Glutamatergic neuron (in vitro differentiated cells): Measurements from ENCODE around the gene HNRNPCL1. TPM values are rescaled to one million over a fixed set of nuclear protein-coding genes. Genes with fewer than 3 reads are reported as not detected.
"Not testable (repeated sequence)": the region's sequence is repeated elsewhere in the genome, so short reads cannot be mapped to it uniquely, and the experiment has no call there.

ENCODE experiments used
- DNase-seq: peaks from one replicate; pipeline ENCODE4 v3.0.0; 2022
- H3K27ac Mint-ChIP-seq: one replicate; pipeline ENCODE4 v1.8.0; 2020; ENCODE audit warnings: mild to moderate bottlenecking, mixed read lengths, inconsistent platforms; ENCODE audit not compliant: unreplicated experiment
- H3K27me3 Mint-ChIP-seq: one replicate; pipeline ENCODE4 v1.8.0; 2020; ENCODE audit warnings: mild to moderate bottlenecking, moderate library complexity, mixed read lengths, inconsistent platforms; ENCODE audit not compliant: unreplicated experiment
- H3K36me3 Mint-ChIP-seq: one replicate; pipeline ENCODE4 v1.8.0; 2020; ENCODE audit warnings: mild to moderate bottlenecking, mixed read lengths, inconsistent platforms; ENCODE audit not compliant: unreplicated experiment
- H3K4me1 Mint-ChIP-seq: one replicate; pipeline ENCODE4 v1.8.0; 2020; ENCODE audit warnings: mild to moderate bottlenecking, low read depth, mixed read lengths, inconsistent platforms; ENCODE audit not compliant: unreplicated experiment
- H3K4me3 Mint-ChIP-seq: one replicate; pipeline ENCODE4 v1.8.0; 2020; ENCODE audit warnings: mild to moderate bottlenecking, mixed read lengths, inconsistent platforms; ENCODE audit not compliant: unreplicated experiment
- H3K9me3 Mint-ChIP-seq: one replicate; pipeline ENCODE4 v1.8.0; 2020; ENCODE audit warnings: mild to moderate bottlenecking, moderate library complexity, mixed read lengths, inconsistent platforms; ENCODE audit not compliant: unreplicated experiment
- long read RNA-seq: library from polyadenylated mRNA; unstranded; transcript quantifications from one replicate; pipeline ENCODE4 v2.0.0, GENCODE V29; 2020; ENCODE audit not compliant: unreplicated experiment
- total RNA-seq: library from RNA; stranded (reverse); fragmentation: NEBNext Ultra II Directional; extraction: Animal tissue kit (Norgen Biotek cat#: 25700); gene quantifications from one replicate; pipeline ENCODE4 v1.2.1, GENCODE V29; 2021; ENCODE audit not compliant: unreplicated experiment
- TF ChIP-seq, protein P1 (sequence below): fragments of 200-600 bp; sonication (generic); IDR thresholded peaks from one replicate; pipeline ENCODE4 v1.5.0; 2021; ENCODE audit not compliant: partially characterized antibody, unreplicated experiment

Gene HNRNPCL1
- not detected for total RNA-seq
- long read RNA-seq, result 0 reads

DNA sequence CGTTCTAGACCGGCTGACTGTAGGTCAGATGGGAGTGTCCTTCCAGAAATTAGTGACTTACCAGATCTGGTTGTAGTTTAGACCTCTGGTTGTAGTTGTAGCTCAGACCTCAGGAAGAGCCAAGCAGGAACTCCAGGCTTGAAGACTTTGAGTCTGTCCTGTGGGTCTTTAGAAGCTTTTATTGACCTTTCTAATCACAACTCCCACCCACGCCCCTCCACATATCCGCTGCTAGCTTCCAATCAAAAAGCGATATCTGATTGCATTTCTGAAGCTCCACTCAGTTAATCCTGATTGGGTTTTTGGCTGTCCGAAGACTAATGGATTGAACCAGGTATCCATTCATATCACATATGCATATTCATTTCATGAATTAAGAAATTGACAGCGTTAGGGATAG is at the start of gene HNRNPCL1:
Gene HNRNPCL1, minus strand, starts transcription at position 101 of the 400 bp plus-strand sequence. CDS start 431 bp downstream, outside the sequence.
- not testable (repeated sequence) for H3K9me3 Mint-ChIP-seq, H3K27me3 Mint-ChIP-seq, DNase-seq, H3K27ac Mint-ChIP-seq, H3K4me3 Mint-ChIP-seq, H3K4me1 Mint-ChIP-seq, H3K36me3 Mint-ChIP-seq

DNA sequence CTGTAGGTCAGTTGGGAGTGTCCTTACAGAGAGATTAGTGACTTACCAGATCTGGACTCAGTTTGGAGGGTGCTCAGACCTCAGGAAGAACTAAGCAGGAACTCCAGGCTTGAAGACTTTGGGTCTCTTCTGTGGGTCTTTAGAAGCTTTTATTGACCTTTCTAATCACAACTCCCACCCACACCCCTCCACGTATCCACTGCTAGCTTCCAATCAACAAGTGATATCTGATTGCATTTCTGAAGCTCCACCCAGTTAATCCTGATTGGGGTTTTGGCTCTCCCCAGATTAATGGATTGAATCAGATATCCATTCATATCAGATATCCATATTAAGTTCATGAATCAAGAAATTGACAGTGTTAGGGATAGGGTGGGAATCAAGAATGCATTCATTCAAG is 49.6 kb upstream of the HNRNPCL1 start, which contains the start of gene PRAMEF10:
Gene PRAMEF10, minus strand, starts transcription at position 101 of the 400 bp plus-strand sequence. CDS start 2,423 bp downstream, outside the sequence.
- not testable (repeated sequence) for DNase-seq, H3K36me3 Mint-ChIP-seq, H3K27me3 Mint-ChIP-seq, H3K4me1 Mint-ChIP-seq, H3K9me3 Mint-ChIP-seq, H3K27ac Mint-ChIP-seq, H3K4me3 Mint-ChIP-seq

DNA sequence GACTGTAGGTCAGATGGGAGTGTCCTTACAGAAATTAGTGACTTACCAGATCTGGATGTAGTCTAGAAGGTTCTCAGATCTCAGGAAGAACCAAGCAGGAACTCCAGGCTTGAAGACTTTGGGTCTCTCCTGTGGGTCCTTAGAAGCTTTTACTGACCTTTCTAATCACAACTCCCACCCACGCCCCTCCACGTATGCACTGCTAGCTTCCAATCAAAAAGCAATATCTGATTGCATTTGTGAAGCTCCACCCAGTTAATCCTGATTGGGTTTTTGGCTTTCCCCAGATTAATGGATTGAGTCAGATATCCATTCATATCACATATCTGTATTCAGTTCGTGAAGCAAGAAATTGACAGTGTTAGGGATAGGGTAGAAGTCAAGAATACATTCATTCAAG is 37.6 kb upstream of the HNRNPCL1 start, which contains the start of gene PRAMEF4:
Gene PRAMEF4, minus strand, starts transcription at position 101 of the 400 bp plus-strand sequence. CDS start 2,807 bp downstream, outside the sequence.
- DNase-seq, H3K27me3 Mint-ChIP-seq, H3K4me1 Mint-ChIP-seq, H3K27ac Mint-ChIP-seq, H3K4me3 Mint-ChIP-seq, H3K9me3 Mint-ChIP-seq, H3K36me3 Mint-ChIP-seq: not testable (repeated sequence)

DNA sequence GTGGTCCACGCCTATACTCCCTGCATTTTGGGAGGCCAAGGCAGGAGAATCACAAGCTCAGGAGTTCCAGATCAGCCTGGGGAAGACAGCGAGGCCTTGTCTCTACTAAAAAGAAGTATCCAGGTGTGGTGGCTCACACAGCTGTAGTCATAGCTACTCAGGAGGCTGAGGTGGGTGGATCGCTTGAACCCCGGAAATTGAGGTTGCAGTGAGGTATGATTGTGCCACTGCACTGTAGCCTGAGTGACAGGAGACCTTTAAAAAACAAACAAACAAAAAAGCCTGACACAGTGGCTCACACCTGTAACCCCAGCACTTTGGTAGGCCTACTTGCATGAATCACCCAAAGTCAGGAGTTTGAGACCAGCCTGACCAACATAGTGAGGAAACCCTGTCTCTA is 29.9 kb upstream of the HNRNPCL1 start:
- H3K27ac Mint-ChIP-seq, H3K4me1 Mint-ChIP-seq, H3K36me3 Mint-ChIP-seq, H3K27me3 Mint-ChIP-seq, H3K9me3 Mint-ChIP-seq, H3K4me3 Mint-ChIP-seq, DNase-seq: not testable (repeated sequence)

DNA sequence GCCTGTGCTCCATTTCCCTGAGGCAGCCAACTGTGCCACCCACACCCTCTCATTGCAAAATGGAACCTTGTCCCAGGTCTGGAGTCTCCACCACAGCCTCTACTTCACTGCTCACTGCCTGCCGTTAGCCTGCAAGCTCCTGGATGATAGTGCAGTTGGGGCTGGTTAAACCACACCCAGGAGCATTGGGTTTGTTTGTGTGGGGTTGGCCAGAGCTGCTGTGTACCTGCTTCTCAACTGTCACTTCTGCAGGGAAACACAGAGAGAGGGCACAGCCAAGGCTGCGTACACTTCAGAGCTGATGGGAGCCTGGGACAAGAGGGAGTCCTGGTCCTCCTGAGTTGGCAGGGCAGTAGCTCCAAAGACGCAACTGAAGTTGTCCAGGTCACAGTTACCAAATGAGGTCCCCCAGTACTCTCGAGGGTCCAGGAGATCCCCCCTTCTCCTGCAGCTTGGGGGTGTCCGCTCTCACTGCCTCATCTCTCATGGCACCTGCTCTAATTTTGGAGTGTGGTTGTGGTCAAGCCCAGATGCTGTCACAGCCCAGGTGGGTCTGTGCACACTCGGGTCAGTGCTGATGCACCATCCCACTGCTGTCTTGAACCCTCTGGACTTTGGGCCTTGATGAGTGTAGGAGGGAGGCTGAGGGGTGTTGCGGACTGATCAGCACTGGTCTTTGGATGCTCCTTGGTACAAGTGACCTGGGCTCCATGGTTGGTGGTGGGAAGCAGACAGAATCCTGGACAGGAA is 14.8 kb upstream of the HNRNPCL1 start:
- not testable (repeated sequence) for H3K4me3 Mint-ChIP-seq, H3K27me3 Mint-ChIP-seq, H3K36me3 Mint-ChIP-seq, H3K9me3 Mint-ChIP-seq, H3K4me1 Mint-ChIP-seq, H3K27ac Mint-ChIP-seq, DNase-seq

DNA sequence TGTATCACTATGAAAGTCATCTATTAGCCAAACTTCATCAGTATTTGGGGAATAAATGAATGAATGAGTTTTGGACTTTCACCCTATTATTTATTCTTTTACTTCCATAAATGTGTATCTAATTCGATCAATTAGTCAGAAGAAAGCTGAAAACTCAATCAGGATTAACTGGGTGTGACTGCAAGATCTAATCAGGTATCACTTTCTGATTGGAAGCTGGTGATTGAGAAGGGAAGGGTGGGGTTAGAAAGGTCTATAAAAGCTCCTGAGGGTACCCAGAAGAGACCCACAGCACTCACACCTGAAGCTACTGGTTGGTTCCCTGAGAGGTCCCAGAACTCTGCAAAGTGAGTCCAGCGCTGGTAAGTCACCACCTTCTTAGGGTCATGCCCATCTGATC is 8.3 kb upstream of the HNRNPCL1 start, which contains the start of gene PRAMEF2:
Gene PRAMEF2, plus strand, starts transcription at position 301 of the 400 bp plus-strand sequence. CDS start 1,924 bp downstream, outside the sequence.
- not testable (repeated sequence) for H3K4me3 Mint-ChIP-seq, H3K9me3 Mint-ChIP-seq, DNase-seq, H3K27ac Mint-ChIP-seq, H3K36me3 Mint-ChIP-seq, H3K27me3 Mint-ChIP-seq, H3K4me1 Mint-ChIP-seq

DNA sequence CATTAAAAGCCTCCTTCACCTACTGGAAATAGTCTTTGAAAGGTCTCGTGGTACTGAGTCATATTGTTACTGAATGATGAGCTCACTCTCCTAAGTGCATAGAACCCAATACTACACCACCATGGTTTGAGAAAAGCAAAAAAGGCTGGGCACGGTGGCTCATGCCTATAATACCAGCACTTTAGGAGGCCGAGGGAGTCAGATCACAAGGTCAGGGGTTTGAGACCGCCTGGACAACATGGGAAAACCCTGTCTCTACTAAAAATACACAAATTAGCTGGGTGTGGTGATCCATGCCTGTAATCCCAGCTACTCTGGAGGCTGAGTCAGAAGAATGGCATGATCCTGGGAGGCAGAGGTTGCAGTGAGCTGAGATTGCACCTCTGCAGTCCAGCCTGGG is 3.3 kb upstream of the HNRNPCL1 start:
- Mint-ChIP-seq H3K4me1 (no peaks in the 10 kb centered on the region), H3K4me3 (no peak overlapping the region), H3K27ac (no peak overlapping the region), H3K36me3 (peaks cover 4% of the 10 kb centered on the region), H3K9me3 (peaks cover 3% of the 10 kb centered on the region), H3K27me3 (no peaks in the 10 kb centered on the region)
- TF ChIP-seq, protein P1, sequence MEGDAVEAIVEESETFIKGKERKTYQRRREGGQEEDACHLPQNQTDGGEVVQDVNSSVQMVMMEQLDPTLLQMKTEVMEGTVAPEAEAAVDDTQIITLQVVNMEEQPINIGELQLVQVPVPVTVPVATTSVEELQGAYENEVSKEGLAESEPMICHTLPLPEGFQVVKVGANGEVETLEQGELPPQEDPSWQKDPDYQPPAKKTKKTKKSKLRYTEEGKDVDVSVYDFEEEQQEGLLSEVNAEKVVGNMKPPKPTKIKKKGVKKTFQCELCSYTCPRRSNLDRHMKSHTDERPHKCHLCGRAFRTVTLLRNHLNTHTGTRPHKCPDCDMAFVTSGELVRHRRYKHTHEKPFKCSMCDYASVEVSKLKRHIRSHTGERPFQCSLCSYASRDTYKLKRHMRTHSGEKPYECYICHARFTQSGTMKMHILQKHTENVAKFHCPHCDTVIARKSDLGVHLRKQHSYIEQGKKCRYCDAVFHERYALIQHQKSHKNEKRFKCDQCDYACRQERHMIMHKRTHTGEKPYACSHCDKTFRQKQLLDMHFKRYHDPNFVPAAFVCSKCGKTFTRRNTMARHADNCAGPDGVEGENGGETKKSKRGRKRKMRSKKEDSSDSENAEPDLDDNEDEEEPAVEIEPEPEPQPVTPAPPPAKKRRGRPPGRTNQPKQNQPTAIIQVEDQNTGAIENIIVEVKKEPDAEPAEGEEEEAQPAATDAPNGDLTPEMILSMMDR, result no peak
- no peak for DNase-seq

DNA sequence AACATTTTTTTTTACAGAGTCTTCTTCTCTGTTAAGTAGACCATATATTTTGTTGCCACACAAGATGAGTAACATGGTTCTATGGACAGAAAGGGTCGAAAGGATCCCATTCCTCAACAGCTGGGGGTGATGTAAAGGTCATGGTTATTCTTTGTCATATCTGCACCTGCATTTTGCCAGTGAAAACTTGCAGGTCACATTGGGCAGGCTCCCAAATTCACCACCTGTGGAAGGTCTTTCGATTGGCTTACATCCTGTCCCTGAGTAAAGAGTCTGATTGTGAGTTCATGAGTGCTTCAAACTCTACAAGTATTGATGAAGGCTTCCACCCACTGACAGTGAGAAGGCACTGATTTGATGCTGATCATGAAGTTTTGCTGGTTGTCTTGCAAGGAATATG is 15.3 kb downstream of the HNRNPCL1 start:
- H3K4me3 Mint-ChIP-seq, H3K27ac Mint-ChIP-seq, H3K4me1 Mint-ChIP-seq, H3K9me3 Mint-ChIP-seq, H3K27me3 Mint-ChIP-seq, H3K36me3 Mint-ChIP-seq, DNase-seq: not testable (repeated sequence)

DNA sequence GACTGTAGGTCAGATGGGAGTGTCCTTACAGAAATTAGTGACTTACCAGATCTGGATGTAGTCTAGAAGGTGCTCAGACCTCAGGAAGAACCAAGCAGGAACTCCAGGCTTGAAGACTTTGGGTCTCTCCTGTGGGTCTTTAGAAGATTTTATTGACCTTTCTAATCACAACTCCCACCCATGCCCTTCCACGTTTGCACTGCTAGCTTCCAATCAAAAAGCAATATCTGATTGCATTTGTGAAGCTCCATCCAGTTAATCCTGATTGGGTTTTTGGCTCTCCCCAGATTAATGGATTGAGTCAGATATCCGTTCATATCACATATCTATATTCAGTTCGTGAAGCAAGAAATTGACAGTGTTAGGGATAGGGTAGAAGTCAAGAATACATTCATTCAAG is 17.2 kb downstream of the HNRNPCL1 start, which contains the start of gene PRAMEF11:
Gene PRAMEF11, minus strand, starts transcription at position 101 of the 400 bp plus-strand sequence. CDS start 2,621 bp downstream, outside the sequence.
- H3K4me3 Mint-ChIP-seq, H3K9me3 Mint-ChIP-seq, H3K27me3 Mint-ChIP-seq, H3K27ac Mint-ChIP-seq, H3K4me1 Mint-ChIP-seq, DNase-seq, H3K36me3 Mint-ChIP-seq: not testable (repeated sequence)

DNA sequence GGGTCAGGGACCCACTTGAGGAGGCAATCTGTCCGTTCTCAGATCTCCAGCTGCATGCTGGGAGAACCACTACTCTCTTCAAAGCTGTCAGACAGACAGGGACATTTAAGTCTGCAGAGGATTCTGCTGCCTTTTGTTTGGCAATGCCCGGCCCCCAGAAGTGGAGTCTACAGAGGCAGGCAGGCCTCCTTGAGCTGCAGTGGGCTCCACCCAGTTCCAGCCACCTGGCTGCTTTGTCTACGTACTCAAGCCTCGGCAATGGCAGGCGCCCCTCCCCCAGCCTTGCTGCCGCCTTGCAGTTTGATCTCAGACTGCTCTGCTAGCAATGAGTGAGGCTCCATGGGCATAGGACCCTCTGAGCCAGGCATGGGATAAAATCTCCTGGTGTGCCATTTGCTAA is 29.5 kb downstream of the HNRNPCL1 start:
- not testable (repeated sequence) for H3K27ac Mint-ChIP-seq, DNase-seq, H3K4me3 Mint-ChIP-seq, H3K36me3 Mint-ChIP-seq, H3K9me3 Mint-ChIP-seq, H3K27me3 Mint-ChIP-seq, H3K4me1 Mint-ChIP-seq
